Adrenal gland (tissue), 12 donors: Measurements from ENCODE around the gene TRAPPC2L. TPM values are rescaled to one million over a fixed set of nuclear protein-coding genes. Genes with fewer than 3 reads are reported as not detected.

Experiments
- DNase-seq, 7 donors: peaks; one replicate each; pipeline ENCODE4 v3.0.0-alpha.2; 2019 to 2020
- H3K27ac ChIP-seq, 5 donors: fragments of 200-600 bp; sonication (generic) in 4 of 5; 1 replicate in 3 of 5; 2 replicates in 2 of 5; pipeline versions ENCODE4 v1.5.1 to v1.8.0; 2016 to 2020; ENCODE audit warnings: mild to moderate bottlenecking in 1 of 5
- H3K27me3 ChIP-seq: fragments of 200-600 bp; 2 replicates; pipeline ENCODE4 v1.8.0; 2021
- H3K36me3 ChIP-seq, 2 donors: fragments of 200-600 bp; replicated peaks in 1 of 2; 1 replicate in 1 of 2; 2 replicates in 1 of 2; pipeline versions ENCODE4 v1.5.1 to v1.8.0; 2018 to 2022
- H3K4me1 ChIP-seq, 2 donors: fragments of 200-600 bp; replicated peaks in 1 of 2; 1 replicate in 1 of 2; 2 replicates in 1 of 2; pipeline versions ENCODE4 v1.5.1 to v1.8.0; 2018 to 2021
- H3K4me3 ChIP-seq, 4 donors: fragments of 200-600 bp; sonication (generic) in 3 of 4; one replicate each; pipeline ENCODE4 v1.5.1; 2016 to 2018
- H3K9me3 ChIP-seq, 3 donors: fragments of 200-600 bp; sonication (generic) in 1 of 3; replicated peaks in 1 of 3; 1 replicate in 2 of 3; 2 replicates in 1 of 3; pipeline versions ENCODE4 v1.5.1 to v1.8.0; 2016 to 2021
- CTCF ChIP-seq, 6 experiments: fragments of 450-650 bp in 4 of 6; fragments of 200-600 bp in 2 of 6; sonication (generic) in 1 of 6; IDR thresholded peaks; 1 replicate in 5 of 6; 2 replicates in 1 of 6; pipeline versions ENCODE4 v1.5.1 to v1.8.0; 2016 to 2021; ENCODE audit warnings: antibody characterized with exemption in 6 of 6, mild to moderate bottlenecking in 2 of 6, moderate library complexity in 1 of 6
- POLR2A ChIP-seq, 2 donors: fragments of 450-650 bp; IDR thresholded peaks; one replicate each; pipeline ENCODE4 v1.6.1; 2017; ENCODE audit warnings: antibody characterized with exemption in 2 of 2, mild to moderate bottlenecking in 2 of 2, moderate library complexity in 1 of 2
- WGBS, 4 donors: extraction: QIAGEN DNeasy Blood & Tissue Kit in 2 of 4; methylation state at CpG; one replicate each; pipeline versions ENCODE4 v1.1.5 to v1.1.7; 2013 to 2017; 5-methylcytosine and 5-hydroxymethylcytosine counted together
- intact Hi-C, 2 donors: fragments of 100-400 bp; cut with DNase I; formaldehyde crosslinking; loops; one replicate each; pipeline versions ENCODE4 v1.14.1 to v1.15.0; 2022 to 2023
- polyA plus RNA-seq, 3 donors: library from polyadenylated mRNA; stranded (reverse); fragments of 200-250 nt in 2 of 3; fragments of 350-450 nt in 1 of 3; fragmentation: Illumina TruSeq in 1 of 3; extraction: RNeasy Lipid Tissue Mini Kit (QIAGEN cat#74804) in 1 of 3; gene quantifications; one replicate each; pipeline ENCODE4 v1.2.3, GENCODE V29; 2013 to 2014
- total RNA-seq, 9 donors: library from RNA; depleted of rRNA in 4 of 9; stranded (reverse); fragments of >200 nt in 4 of 9; fragments of 120-200 nt in 1 of 9; fragmentation: NEBNext Ultra II Directional in 1 of 9; extraction: Animal tissue kit (Norgen Biotek cat#: 25700) in 1 of 9; gene quantifications; one replicate each; pipeline versions ENCODE4 v1.1.0 to v1.2.4, GENCODE V29; 2013 to 2023
- donor health status: healthy with polysubstance abuse.
- donor health status: Bipolar disorder and iron deficiency.
- donor health status: DM: yes; HTN: yes; CAD: no.
- donor health status: DM: no; HTN: no; CAD: no.
- donor health status: DM: no; HTN: no; CAD: no.
- donor health status: DM: yes; HTN: yes; CAD: no.

Gene TRAPPC2L
- total and polyA plus RNA-seq, 12 donors, result 56.7 to 279 (median 149) TPM

GRCh38 chr16:88839745-88840599 is 17.0 kb upstream of the TRAPPC2L start:
- Histone ChIP-seq H3K27ac (no peak overlapping the region), H3K4me1 (no peaks in the 10 kb centered on the region), H3K9me3 (no peaks in the 10 kb centered on the region), H3K4me3 (no peak overlapping the region), H3K36me3 (peaks cover 0 to 23% of the 10 kb centered on the region in 2 donors), H3K27me3 (no peaks in the 10 kb centered on the region)
- WGBS, 4 donors, result 91 to 95% (median 92%) methylated on average over 18 to 24 of the region's 24 CpGs
- intact Hi-C loops, result no loop called here
- no peak for TF ChIP-seq POLR2A (IDR thresholded peaks at IDR 0.05)
- TF ChIP-seq CTCF (IDR thresholded peaks at IDR 0.05), result no peak
- DNase-seq, result no peak

GRCh38 chr16:88840600-88841215 is 16.2 kb upstream of the TRAPPC2L start:
- no peaks in the 10 kb centered on the region for H3K4me1 ChIP-seq
- no peaks in the 10 kb centered on the region for H3K9me3 ChIP-seq
- TF ChIP-seq POLR2A (IDR thresholded peaks at IDR 0.05) (no peak), CTCF (IDR thresholded peaks at IDR 0.05) (no peak)
- intact Hi-C loops, result no loop called here
- peaks cover 0 to 23% of the 10 kb centered on the region in 2 donors for H3K36me3 ChIP-seq
- H3K27ac ChIP-seq, result no peak overlapping the region
- DNase-seq, result no peak
- no peak overlapping the region for H3K4me3 ChIP-seq
- 93 to 98% (median 94%) methylated on average over 16 to 30 of the region's 30 CpGs for WGBS, 4 donors
- no peaks in the 10 kb centered on the region for H3K27me3 ChIP-seq

- peaks cover 0 to 23% of the 10 kb centered on the region in 2 donors for H3K36me3 ChIP-seq
- H3K27ac ChIP-seq, result no peak overlapping the region
- H3K4me1 ChIP-seq, result no peaks in the 10 kb centered on the region
- H3K4me3 ChIP-seq, result no peak overlapping the region
- 92 to 97% (median 94%) methylated on average over 20 to 40 of the region's 40 CpGs for WGBS, 4 donors
- H3K27me3 ChIP-seq, result no peaks in the 10 kb centered on the region
- DNase-seq, result no peak
- intact Hi-C loops, result no loop called here
- TF ChIP-seq CTCF (IDR thresholded peaks at IDR 0.05) (no peak), POLR2A (IDR thresholded peaks at IDR 0.05) (no peak)
- no peaks in the 10 kb centered on the region for H3K9me3 ChIP-seq
These were observed 15.2 kb upstream of the TRAPPC2L start for GRCh38 chr16:88841521-88842307.

- WGBS, 4 donors, result 89 to 95% (median 91%) methylated on average over 9 to 15 of the region's 15 CpGs
- intact Hi-C loops, result no loop called here
- Histone ChIP-seq H3K36me3 (peaks cover 0 to 23% of the 10 kb centered on the region in 2 donors), H3K9me3 (no peaks in the 10 kb centered on the region), H3K4me3 (no peak overlapping the region), H3K4me1 (no peaks in the 10 kb centered on the region), H3K27ac (no peak overlapping the region), H3K27me3 (no peaks in the 10 kb centered on the region)
- DNase-seq, result no peak
- TF ChIP-seq POLR2A (IDR thresholded peaks at IDR 0.05), result no peak
- no peak for TF ChIP-seq CTCF (IDR thresholded peaks at IDR 0.05)
These were observed 14.6 kb upstream of the TRAPPC2L start for GRCh38 chr16:88842308-88842756.
